ENCODE measurements around the gene CENPP.

The CENPP gene

GRCh38 chr9:92641092-92641809, 315.5 kb downstream of the CENPP start:
- over 99% methylated on average over 19 of the region's 20 CpGs for WGBS (ENCODE audit: insufficient coverage)
- CTCF ChIA-PET: interaction anchor here (1.4 kb wide), 1 partner anchor 503 kb away, joined by 4 read pairs; no protein-coding TSS in a partner anchor

GRCh38 chr9:92642041-92642451, 316.3 kb downstream of the CENPP start:
- CTCF ChIA-PET: interaction anchor here (1.4 kb wide), 1 partner anchor 504 kb away, joined by 4 read pairs; no protein-coding TSS in a partner anchor
- DNase-seq: no peak
- WGBS (ENCODE audit: insufficient coverage): 97% methylated on average over 8 of the region's 8 CpGs

More at GRCh38 chr9:92641092-92641809, 315.5 kb downstream of the CENPP start:
- POLR2A ChIA-PET: no interaction called here
- Histone ChIP-seq H3K27me3 (replicated peaks in 2 of 5; ENCODE audit: control insufficient read depth in 4 of 5, insufficient read depth in 5 of 5, low read length in 4 of 5) (no peaks in the 10 kb centered on the region), H3K9me3 (ENCODE audit: control extremely low read depth in 1 of 5, control insufficient read depth in 4 of 5, insufficient read depth in 2 of 5, low read depth in 1 of 5, low read length in 4 of 5) (peaks cover 0 to 8% (median 3%) of the 10 kb centered on the region in 5 experiments), H3K4me3 (ENCODE audit: control insufficient read depth in 1 of 7, extremely low read depth in 1 of 7, insufficient read depth in 4 of 7, low read depth in 2 of 7, low read length in 6 of 7) (no peak overlapping the region), H3K27ac (ENCODE audit: insufficient read depth in 1 of 2, low read depth in 1 of 2, low read length in 2 of 2, poor library complexity in 1 of 2, severe bottlenecking in 2 of 2) (no peak overlapping the region), H3K36me3 (ENCODE audit: control insufficient read depth in 4 of 4, insufficient read depth in 4 of 4, low read length in 3 of 4) (peaks cover 11 to 90% (median 59%) of the 10 kb centered on the region in 4 experiments), H3K4me1 (ENCODE audit: control extremely low read depth in 1 of 4, control insufficient read depth in 4 of 4, insufficient read depth in 4 of 4, low read length in 3 of 4) (no peaks in the 10 kb centered on the region)
- no peak for DNase-seq

GRCh38 chr9:92642564-92642963, 316.8 kb downstream of the CENPP start:
- H3K4me1 ChIP-seq (ENCODE audit: control extremely low read depth in 1 of 4, control insufficient read depth in 4 of 4, insufficient read depth in 4 of 4, low read length in 3 of 4): no peaks in the 10 kb centered on the region
- H3K9me3 ChIP-seq (ENCODE audit: control extremely low read depth in 1 of 5, control insufficient read depth in 4 of 5, insufficient read depth in 2 of 5, low read depth in 1 of 5, low read length in 4 of 5): peaks cover 0 to 11% (median 3%) of the 10 kb centered on the region in 5 experiments
- no peak overlapping the region for H3K4me3 ChIP-seq (ENCODE audit: control insufficient read depth in 1 of 7, extremely low read depth in 1 of 7, insufficient read depth in 4 of 7, low read depth in 2 of 7, low read length in 6 of 7)
- H3K36me3 ChIP-seq (ENCODE audit: control insufficient read depth in 4 of 4, insufficient read depth in 4 of 4, low read length in 3 of 4): peaks cover 12 to 95% (median 55%) of the 10 kb centered on the region in 4 experiments
- 98% methylated on average over 6 of the region's 7 CpGs for WGBS (ENCODE audit: insufficient coverage)
- H3K27me3 ChIP-seq (replicated peaks in 2 of 5; ENCODE audit: control insufficient read depth in 4 of 5, insufficient read depth in 5 of 5, low read length in 4 of 5): no peaks in the 10 kb centered on the region
- CTCF ChIA-PET: no interaction called here
- POLR2A ChIA-PET: no interaction called here
- no peak overlapping the region for H3K27ac ChIP-seq (ENCODE audit: insufficient read depth in 1 of 2, low read depth in 1 of 2, low read length in 2 of 2, poor library complexity in 1 of 2, severe bottlenecking in 2 of 2)
- DNase-seq: no peak

More at GRCh38 chr9:92642041-92642451, 316.3 kb downstream of the CENPP start:
- no peak overlapping the region for H3K27ac ChIP-seq (ENCODE audit: insufficient read depth in 1 of 2, low read depth in 1 of 2, low read length in 2 of 2, poor library complexity in 1 of 2, severe bottlenecking in 2 of 2)
- POLR2A ChIA-PET: no interaction called here
- H3K27me3 ChIP-seq (replicated peaks in 2 of 5; ENCODE audit: control insufficient read depth in 4 of 5, insufficient read depth in 5 of 5, low read length in 4 of 5): no peaks in the 10 kb centered on the region
- peaks cover 11 to 95% (median 56%) of the 10 kb centered on the region in 4 experiments for H3K36me3 ChIP-seq (ENCODE audit: control insufficient read depth in 4 of 4, insufficient read depth in 4 of 4, low read length in 3 of 4)
- H3K4me1 ChIP-seq (ENCODE audit: control extremely low read depth in 1 of 4, control insufficient read depth in 4 of 4, insufficient read depth in 4 of 4, low read length in 3 of 4): no peaks in the 10 kb centered on the region
- no peak overlapping the region for H3K4me3 ChIP-seq (ENCODE audit: control insufficient read depth in 1 of 7, extremely low read depth in 1 of 7, insufficient read depth in 4 of 7, low read depth in 2 of 7, low read length in 6 of 7)
- peaks cover 0 to 8% (median 3%) of the 10 kb centered on the region in 5 experiments for H3K9me3 ChIP-seq (ENCODE audit: control extremely low read depth in 1 of 5, control insufficient read depth in 4 of 5, insufficient read depth in 2 of 5, low read depth in 1 of 5, low read length in 4 of 5)

GRCh38 chr9:92644278-92644677, 318.5 kb downstream of the CENPP start:
- H3K4me1 ChIP-seq (ENCODE audit: control extremely low read depth in 1 of 4, control insufficient read depth in 4 of 4, insufficient read depth in 4 of 4, low read length in 3 of 4): no peaks in the 10 kb centered on the region
- ChIA-PET CTCF (interaction anchor here (1.1 to 1.2 kb wide), 2 partner anchors 11 to 63 kb away, joined by 3 read pairs; no protein-coding TSS in a partner anchor), POLR2A (interaction anchor here (0.6 kb wide), 1 partner anchor 11 kb away, joined by 5 read pairs; no protein-coding TSS in a partner anchor)
- peaks cover 12 to 95% (median 60%) of the 10 kb centered on the region in 4 experiments for H3K36me3 ChIP-seq (ENCODE audit: control insufficient read depth in 4 of 4, insufficient read depth in 4 of 4, low read length in 3 of 4)
- no peaks in the 10 kb centered on the region for H3K27me3 ChIP-seq (replicated peaks in 2 of 5; ENCODE audit: control insufficient read depth in 4 of 5, insufficient read depth in 5 of 5, low read length in 4 of 5)
- H3K4me3 ChIP-seq (ENCODE audit: control insufficient read depth in 1 of 7, extremely low read depth in 1 of 7, insufficient read depth in 4 of 7, low read depth in 2 of 7, low read length in 6 of 7): no peak overlapping the region
- H3K9me3 ChIP-seq (ENCODE audit: control extremely low read depth in 1 of 5, control insufficient read depth in 4 of 5, insufficient read depth in 2 of 5, low read depth in 1 of 5, low read length in 4 of 5): peaks cover 0 to 12% (median 3%) of the 10 kb centered on the region in 5 experiments
- H3K27ac ChIP-seq (ENCODE audit: insufficient read depth in 1 of 2, low read depth in 1 of 2, low read length in 2 of 2, poor library complexity in 1 of 2, severe bottlenecking in 2 of 2): no peak overlapping the region
- no peak for DNase-seq
- 99% methylated on average over 7 of the region's 7 CpGs for WGBS (ENCODE audit: insufficient coverage)

GRCh38 chr9:92645041-92645440, 319.3 kb downstream of the CENPP start:
- ChIA-PET CTCF (interaction anchor here (1.1 to 1.2 kb wide), 2 partner anchors 11 to 62 kb away, joined by 3 read pairs; no protein-coding TSS in a partner anchor), POLR2A (interaction anchor here (0.6 to 0.7 kb wide), 2 partner anchors 9 to 10 kb away, joined by 3 to 5 read pairs; no protein-coding TSS in a partner anchor)
- no peak for DNase-seq
- Histone ChIP-seq H3K4me3 (ENCODE audit: control insufficient read depth in 1 of 7, extremely low read depth in 1 of 7, insufficient read depth in 4 of 7, low read depth in 2 of 7, low read length in 6 of 7) (no peak overlapping the region), H3K9me3 (ENCODE audit: control extremely low read depth in 1 of 5, control insufficient read depth in 4 of 5, insufficient read depth in 2 of 5, low read depth in 1 of 5, low read length in 4 of 5) (peaks cover 0 to 12% (median 3%) of the 10 kb centered on the region in 5 experiments), H3K4me1 (ENCODE audit: control extremely low read depth in 1 of 4, control insufficient read depth in 4 of 4, insufficient read depth in 4 of 4, low read length in 3 of 4) (no peaks in the 10 kb centered on the region), H3K27ac (ENCODE audit: insufficient read depth in 1 of 2, low read depth in 1 of 2, low read length in 2 of 2, poor library complexity in 1 of 2, severe bottlenecking in 2 of 2) (no peak overlapping the region), H3K27me3 (replicated peaks in 2 of 5; ENCODE audit: control insufficient read depth in 4 of 5, insufficient read depth in 5 of 5, low read length in 4 of 5) (no peaks in the 10 kb centered on the region), H3K36me3 (ENCODE audit: control insufficient read depth in 4 of 4, insufficient read depth in 4 of 4, low read length in 3 of 4) (peaks cover 12 to 93% (median 60%) of the 10 kb centered on the region in 4 experiments)
- 100% methylated on average over 4 of the region's 4 CpGs for WGBS (ENCODE audit: insufficient coverage)

GRCh38 chr9:92647671-92648473, 322.1 kb downstream of the CENPP start:
- peaks cover 11 to 78% (median 49%) of the 10 kb centered on the region in 4 experiments for H3K36me3 ChIP-seq (ENCODE audit: control insufficient read depth in 4 of 4, insufficient read depth in 4 of 4, low read length in 3 of 4)
- ChIA-PET CTCF (interaction anchor here (1.1 to 1.7 kb wide), 2 partner anchors 9 to 14 kb away, joined by 3 to 4 read pairs; no protein-coding TSS in a partner anchor), POLR2A (no interaction called here)
- H3K9me3 ChIP-seq (ENCODE audit: control extremely low read depth in 1 of 5, control insufficient read depth in 4 of 5, insufficient read depth in 2 of 5, low read depth in 1 of 5, low read length in 4 of 5): peaks cover 0 to 12% (median 3%) of the 10 kb centered on the region in 5 experiments
- H3K4me3 ChIP-seq (ENCODE audit: control insufficient read depth in 1 of 7, extremely low read depth in 1 of 7, insufficient read depth in 4 of 7, low read depth in 2 of 7, low read length in 6 of 7): no peak overlapping the region
- no peaks in the 10 kb centered on the region for H3K4me1 ChIP-seq (ENCODE audit: control extremely low read depth in 1 of 4, control insufficient read depth in 4 of 4, insufficient read depth in 4 of 4, low read length in 3 of 4)
- no peak for DNase-seq
- no peak overlapping the region for H3K27ac ChIP-seq (ENCODE audit: insufficient read depth in 1 of 2, low read depth in 1 of 2, low read length in 2 of 2, poor library complexity in 1 of 2, severe bottlenecking in 2 of 2)
- 96% methylated on average over 8 of the region's 11 CpGs for WGBS (ENCODE audit: insufficient coverage)
- H3K27me3 ChIP-seq (replicated peaks in 2 of 5; ENCODE audit: control insufficient read depth in 4 of 5, insufficient read depth in 5 of 5, low read length in 4 of 5): no peaks in the 10 kb centered on the region

Data from common myeloid progenitor, CD34-positive (primary cell).